HEK293 (cell line): ENCODE data around the gene SLITRK4.

Source experiments
- CTCF ChIA-PET: fragments of 350-600 bp; formaldehyde crosslinking; extraction: SDS; loops from one replicate; lab custom pipeline; 2021; ENCODE audit warnings: antibody characterized with exemption; lab: Yijun Ruan, JAX
- POLR2A ChIA-PET: fragments of 300-600 bp; formaldehyde crosslinking; extraction: SDS; loops from one replicate; lab custom pipeline; 2020; ENCODE audit warnings: antibody characterized with exemption, inconsistent platforms; lab: Yijun Ruan, JAX
- H3K27ac ChIP-seq: fragments of 200-500 bp; sonication (Bioruptor generic); 2 replicates; pipeline ENCODE4 v1.5.1; 2014; ENCODE audit warnings: low read depth, low read length, control low read depth, inconsistent platforms; ENCODE audit errors: extremely low read depth
- H3K36me3 ChIP-seq, 2 experiments: fragments of 200-500 bp in 1 of 2; sonication (Bioruptor generic) in 1 of 2; 1 replicate in 1 of 2; 2 replicates in 1 of 2; pipeline ENCODE4 v1.5.1; 2014 to 2017; ENCODE audit warnings: inconsistent platforms in 2 of 2, low read length in 2 of 2; ENCODE audit not compliant: control insufficient read depth in 2 of 2, insufficient read depth in 1 of 2
- H3K4me1 ChIP-seq: fragments of 200-500 bp; sonication (Bioruptor generic); 2 replicates; pipeline ENCODE4 v1.5.1; 2014; ENCODE audit warnings: mild to moderate bottlenecking, low read length, inconsistent platforms; ENCODE audit not compliant: control insufficient read depth, insufficient read depth
- H3K4me3 ChIP-seq: 2 replicates; pipeline ENCODE4 v1.5.1; 2011; ENCODE audit warnings: low read depth, mild to moderate bottlenecking, control low read depth, low read length, moderate library complexity
- H3K9me3 ChIP-seq: fragments of 200-500 bp; sonication (Bioruptor generic); 2 replicates; pipeline ENCODE4 v1.5.1; 2014; ENCODE audit warnings: low read depth, low read length, inconsistent platforms; ENCODE audit not compliant: control insufficient read depth, insufficient read depth
- EGR2 ChIP-seq: fragments of 450-650 bp; formaldehyde crosslinking; IDR thresholded peaks from 2 replicates; pipeline ENCODE4 v1.5.1; 2016; ENCODE audit warnings: low read depth, missing biosample characterization, missing genetic modification characterization
- GLIS2 ChIP-seq: fragments of 450-650 bp; formaldehyde crosslinking; IDR thresholded peaks from 2 replicates; pipeline ENCODE4 v1.5.1; 2016; ENCODE audit warnings: missing biosample characterization, missing genetic modification characterization
- MEIS1 ChIP-seq: sonication (generic); formaldehyde crosslinking; IDR thresholded peaks from 2 replicates; pipeline ENCODE4 v1.8.1; 2022; ENCODE audit warnings: missing genetic modification reagents, mild to moderate bottlenecking, borderline replicate concordance
- SP2 ChIP-seq: fragments of 450-650 bp; formaldehyde crosslinking; IDR thresholded peaks from 2 replicates; pipeline ENCODE4 v1.5.1; 2016; ENCODE audit warnings: missing biosample characterization, missing genetic modification characterization
- SP3 ChIP-seq: fragments of 450-650 bp; formaldehyde crosslinking; IDR thresholded peaks from 2 replicates; pipeline ENCODE4 v1.5.1; 2016; ENCODE audit warnings: missing biosample characterization, missing genetic modification characterization
- WT1 ChIP-seq: fragments of 450-650 bp; formaldehyde crosslinking; IDR thresholded peaks from 2 replicates; pipeline ENCODE4 v1.5.1; 2016; ENCODE audit warnings: missing biosample characterization, missing genetic modification characterization
- ZIC2 ChIP-seq: fragments of 450-650 bp; formaldehyde crosslinking; IDR thresholded peaks from 2 replicates; pipeline ENCODE4 v1.5.1; 2016; ENCODE audit warnings: missing biosample characterization, missing genetic modification characterization
- ZNF140 ChIP-seq: fragments of 450-650 bp; formaldehyde crosslinking; IDR thresholded peaks from 2 replicates; pipeline ENCODE4 v1.5.1; 2016; ENCODE audit warnings: missing biosample characterization, missing genetic modification characterization
- ZNF248 ChIP-seq: fragments of 450-650 bp; formaldehyde crosslinking; IDR thresholded peaks from 2 replicates; pipeline ENCODE4 v1.5.1; 2017; ENCODE audit warnings: missing biosample characterization, missing genetic modification characterization
- ZNF394 ChIP-seq: fragments of 450-650 bp; formaldehyde crosslinking; IDR thresholded peaks from 2 replicates; pipeline ENCODE4 v1.5.1; 2016; ENCODE audit warnings: missing biosample characterization, missing genetic modification characterization, mild to moderate bottlenecking, moderate library complexity, borderline replicate concordance
- ZNF473 ChIP-seq: fragments of 450-650 bp; formaldehyde crosslinking; IDR thresholded peaks from 2 replicates; pipeline ENCODE4 v1.5.1; 2017; ENCODE audit warnings: missing biosample characterization, missing genetic modification characterization
- ZNF555 ChIP-seq: fragments of 450-650 bp; formaldehyde crosslinking; conservative IDR thresholded peaks from 2 replicates; pipeline ENCODE4 v1.5.1; 2017; ENCODE audit warnings: missing biosample characterization, mild to moderate bottlenecking, missing genetic modification characterization, inconsistent platforms
- ZNF654 ChIP-seq: fragments of 450-650 bp; formaldehyde crosslinking; IDR thresholded peaks from 2 replicates; pipeline ENCODE4 v1.5.1; 2016; ENCODE audit warnings: low read depth, missing biosample characterization, missing genetic modification characterization
- ZNF670 ChIP-seq: fragments of 450-650 bp; formaldehyde crosslinking; IDR thresholded peaks from 2 replicates; pipeline ENCODE4 v1.5.1; 2016; ENCODE audit warnings: missing biosample characterization, missing genetic modification characterization, low read depth
- TF ChIP-seq, protein P1 (sequence below): fragments of 450-650 bp; formaldehyde crosslinking; IDR thresholded peaks from 2 replicates; pipeline ENCODE4 v1.5.1; 2016; ENCODE audit warnings: missing biosample characterization, missing genetic modification characterization
- TF ChIP-seq, protein P2 (sequence below): fragments of 450-650 bp; formaldehyde crosslinking; IDR thresholded peaks from 2 replicates; pipeline ENCODE4 v1.5.1; 2016; ENCODE audit warnings: missing biosample characterization, missing genetic modification characterization
- TF ChIP-seq, protein P3 (sequence below): fragments of 450-650 bp; formaldehyde crosslinking; IDR thresholded peaks from 2 replicates; pipeline ENCODE4 v1.5.1; 2016; ENCODE audit warnings: missing biosample characterization, missing genetic modification characterization
- TF ChIP-seq, protein P4 (sequence below): fragments of 450-650 bp; formaldehyde crosslinking; IDR thresholded peaks from 2 replicates; pipeline ENCODE4 v1.5.1; 2017; ENCODE audit warnings: missing biosample characterization, missing genetic modification characterization

Gene SLITRK4

GRCh38 chrX:143669395-143669794, 33.5 kb upstream of the SLITRK4 start:
- no peak overlapping the region for H3K27ac ChIP-seq
- no peak overlapping the region for H3K4me3 ChIP-seq
- no peaks in the 10 kb centered on the region for H3K9me3 ChIP-seq
- no peaks in the 10 kb centered on the region for H3K4me1 ChIP-seq
- TF ChIP-seq SP2 (no peak), ZNF654 (peak; percentile 19; the same call in 1 of the 2 replicates)
- TF ChIP-seq, all 188 proteins: peak for 1
- ChIA-PET POLR2A (no interaction called here), CTCF (interaction anchor here (0.6 to 0.7 kb wide), 4 partner anchors 9 to 1654 kb away, joined by 3 to 6 read pairs (median 4); no protein-coding TSS in a partner anchor)
- H3K36me3 ChIP-seq, result no peaks in the 10 kb centered on the region

DNA sequence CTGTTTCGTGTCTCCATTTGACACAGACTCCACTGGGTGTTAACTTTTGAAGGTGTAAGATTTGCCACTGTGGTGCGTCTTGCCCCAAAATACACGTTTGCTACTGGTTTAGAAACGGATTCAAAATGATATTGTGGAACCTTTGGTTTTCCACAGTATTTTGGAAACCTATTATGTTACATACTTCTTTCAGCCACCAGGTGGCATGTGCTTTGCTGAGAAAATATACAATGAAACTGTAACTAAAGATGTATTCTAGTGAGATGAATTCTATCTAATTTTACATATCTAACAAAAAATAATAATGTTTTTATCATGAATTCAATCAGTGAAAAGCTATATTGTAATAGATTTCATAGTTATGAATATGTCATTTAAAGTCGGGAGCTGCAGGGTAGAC, 28.4 kb upstream of the SLITRK4 start:
- H3K27ac ChIP-seq, result no peak overlapping the region
- POLR2A ChIA-PET, result no interaction called here
- TF ChIP-seq ZNF654, result peak; percentile 30
- TF ChIP-seq, protein P1, sequence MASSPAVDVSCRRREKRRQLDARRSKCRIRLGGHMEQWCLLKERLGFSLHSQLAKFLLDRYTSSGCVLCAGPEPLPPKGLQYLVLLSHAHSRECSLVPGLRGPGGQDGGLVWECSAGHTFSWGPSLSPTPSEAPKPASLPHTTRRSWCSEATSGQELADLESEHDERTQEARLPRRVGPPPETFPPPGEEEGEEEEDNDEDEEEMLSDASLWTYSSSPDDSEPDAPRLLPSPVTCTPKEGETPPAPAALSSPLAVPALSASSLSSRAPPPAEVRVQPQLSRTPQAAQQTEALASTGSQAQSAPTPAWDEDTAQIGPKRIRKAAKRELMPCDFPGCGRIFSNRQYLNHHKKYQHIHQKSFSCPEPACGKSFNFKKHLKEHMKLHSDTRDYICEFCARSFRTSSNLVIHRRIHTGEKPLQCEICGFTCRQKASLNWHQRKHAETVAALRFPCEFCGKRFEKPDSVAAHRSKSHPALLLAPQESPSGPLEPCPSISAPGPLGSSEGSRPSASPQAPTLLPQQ, result no peak
- TF ChIP-seq, all 188 proteins: peak for 1
- H3K4me1 ChIP-seq, result no peaks in the 10 kb centered on the region
- H3K9me3 ChIP-seq, result no peaks in the 10 kb centered on the region
- no peaks in the 10 kb centered on the region for H3K36me3 ChIP-seq
- CTCF ChIA-PET, result interaction anchor here (0.6 to 1.5 kb wide), 14 partner anchors 11 to 1526 kb away, joined by 3 to 7 read pairs (median 4); no protein-coding TSS in a partner anchor
- H3K4me3 ChIP-seq, result no peak overlapping the region

DNA sequence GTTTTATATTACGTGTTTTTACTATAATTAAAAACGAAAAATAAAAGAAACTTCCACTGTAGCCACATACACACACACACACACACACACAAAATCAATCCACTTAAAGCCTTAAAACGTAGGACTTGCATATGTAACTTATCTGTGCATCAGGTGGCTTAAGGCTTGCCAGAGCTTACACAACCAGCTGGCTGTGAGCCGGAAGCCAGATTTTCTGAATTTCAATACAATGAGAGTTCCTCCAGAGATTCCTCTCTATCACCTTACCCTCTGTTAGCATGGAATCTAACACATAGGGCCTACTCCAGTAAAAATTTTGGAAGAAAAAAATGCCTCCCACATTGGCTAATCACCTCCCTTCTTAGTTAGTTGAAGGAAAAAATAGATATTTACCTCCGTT, 27.9 kb upstream of the SLITRK4 start:
- Histone ChIP-seq H3K9me3 (no peaks in the 10 kb centered on the region), H3K36me3 (no peaks in the 10 kb centered on the region), H3K27ac (no peak overlapping the region), H3K4me3 (no peak overlapping the region)
- CTCF ChIA-PET, result interaction anchor here (0.5 to 1.5 kb wide), 7 partner anchors 11 to 1175 kb away, joined by 3 to 6 read pairs (median 4); no protein-coding TSS in a partner anchor
- TF ChIP-seq EGR2 (tag by site-specific recombination) (no peak), ZNF394 (tag by site-specific recombination) (no peak), ZNF555 (tag by site-specific recombination) (no peak)
- TF ChIP-seq, all 188 proteins: peak for 0
- POLR2A ChIA-PET, result no interaction called here
- no peaks in the 10 kb centered on the region for H3K4me1 ChIP-seq

GRCh38 chrX:143661286-143661685, 25.4 kb upstream of the SLITRK4 start:
- Histone ChIP-seq H3K27ac (no peak overlapping the region), H3K36me3 (no peaks in the 10 kb centered on the region), H3K4me3 (no peak overlapping the region), H3K9me3 (no peaks in the 10 kb centered on the region), H3K4me1 (no peaks in the 10 kb centered on the region)
- TF ChIP-seq, protein P2, sequence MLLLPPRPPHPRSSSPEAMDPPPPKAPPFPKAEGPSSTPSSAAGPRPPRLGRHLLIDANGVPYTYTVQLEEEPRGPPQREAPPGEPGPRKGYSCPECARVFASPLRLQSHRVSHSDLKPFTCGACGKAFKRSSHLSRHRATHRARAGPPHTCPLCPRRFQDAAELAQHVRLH (tag by site-specific recombination), result no peak
- TF ChIP-seq ZNF473, result no peak
- TF ChIP-seq ZNF670 (tag by site-specific recombination), result no peak
- TF ChIP-seq ZNF140, result no peak
- no peak for TF ChIP-seq GLIS2 (tag by site-specific recombination)
- POLR2A ChIA-PET, result no interaction called here
- CTCF ChIA-PET, result no interaction called here

- H3K27ac ChIP-seq, result no peak overlapping the region
- H3K9me3 ChIP-seq, result no peaks in the 10 kb centered on the region
- H3K4me1 ChIP-seq, result no peaks in the 10 kb centered on the region
- ChIA-PET CTCF (interaction anchor here (0.6 to 1.5 kb wide), 3 partner anchors 12 to 16 kb away, joined by 3 to 8 read pairs (median 4); no protein-coding TSS in a partner anchor), POLR2A (no interaction called here)
- no peaks in the 10 kb centered on the region for H3K36me3 ChIP-seq
- no peak overlapping the region for H3K4me3 ChIP-seq
- TF ChIP-seq SP3 (tag by site-specific recombination), result no peak
- TF ChIP-seq ZNF394 (tag by site-specific recombination), result no peak
- TF ChIP-seq ZIC2 (tag by site-specific recombination), result no peak
- TF ChIP-seq MEIS1 (CRISPR knock-in tag), result no peak
- TF ChIP-seq ZNF248 (tag by site-specific recombination), result no peak
- TF ChIP-seq, protein P3, sequence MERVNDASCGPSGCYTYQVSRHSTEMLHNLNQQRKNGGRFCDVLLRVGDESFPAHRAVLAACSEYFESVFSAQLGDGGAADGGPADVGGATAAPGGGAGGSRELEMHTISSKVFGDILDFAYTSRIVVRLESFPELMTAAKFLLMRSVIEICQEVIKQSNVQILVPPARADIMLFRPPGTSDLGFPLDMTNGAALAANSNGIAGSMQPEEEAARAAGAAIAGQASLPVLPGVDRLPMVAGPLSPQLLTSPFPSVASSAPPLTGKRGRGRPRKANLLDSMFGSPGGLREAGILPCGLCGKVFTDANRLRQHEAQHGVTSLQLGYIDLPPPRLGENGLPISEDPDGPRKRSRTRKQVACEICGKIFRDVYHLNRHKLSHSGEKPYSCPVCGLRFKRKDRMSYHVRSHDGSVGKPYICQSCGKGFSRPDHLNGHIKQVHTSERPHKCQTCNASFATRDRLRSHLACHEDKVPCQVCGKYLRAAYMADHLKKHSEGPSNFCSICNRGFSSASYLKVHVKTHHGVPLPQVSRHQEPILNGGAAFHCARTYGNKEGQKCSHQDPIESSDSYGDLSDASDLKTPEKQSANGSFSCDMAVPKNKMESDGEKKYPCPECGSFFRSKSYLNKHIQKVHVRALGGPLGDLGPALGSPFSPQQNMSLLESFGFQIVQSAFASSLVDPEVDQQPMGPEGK (tag by site-specific recombination), result no peak
- TF ChIP-seq, protein P4, sequence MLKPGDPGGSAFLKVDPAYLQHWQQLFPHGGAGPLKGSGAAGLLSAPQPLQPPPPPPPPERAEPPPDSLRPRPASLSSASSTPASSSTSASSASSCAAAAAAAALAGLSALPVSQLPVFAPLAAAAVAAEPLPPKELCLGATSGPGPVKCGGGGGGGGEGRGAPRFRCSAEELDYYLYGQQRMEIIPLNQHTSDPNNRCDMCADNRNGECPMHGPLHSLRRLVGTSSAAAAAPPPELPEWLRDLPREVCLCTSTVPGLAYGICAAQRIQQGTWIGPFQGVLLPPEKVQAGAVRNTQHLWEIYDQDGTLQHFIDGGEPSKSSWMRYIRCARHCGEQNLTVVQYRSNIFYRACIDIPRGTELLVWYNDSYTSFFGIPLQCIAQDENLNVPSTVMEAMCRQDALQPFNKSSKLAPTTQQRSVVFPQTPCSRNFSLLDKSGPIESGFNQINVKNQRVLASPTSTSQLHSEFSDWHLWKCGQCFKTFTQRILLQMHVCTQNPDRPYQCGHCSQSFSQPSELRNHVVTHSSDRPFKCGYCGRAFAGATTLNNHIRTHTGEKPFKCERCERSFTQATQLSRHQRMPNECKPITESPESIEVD (tag by site-specific recombination), result no peak
- no peak for TF ChIP-seq WT1 (tag by site-specific recombination)
These were observed 12.8 kb upstream of the SLITRK4 start for GRCh38 chrX:143648705-143649104.
